ENCODE measurements around the gene NDFIP2. TPM values are rescaled to one million over a fixed set of nuclear protein-coding genes. Genes with fewer than 3 reads are reported as not detected.

The NDFIP2 gene
- total and polyA plus RNA-seq, 12 donors, result 5.2 to 62.1 (median 38.9) TPM

- Histone ChIP-seq H3K36me3 (replicated peaks in 1 of 2) (no peaks in the 10 kb centered on the region), H3K9me3 (replicated peaks in 1 of 3) (no peaks in the 10 kb centered on the region), H3K4me3 (no peak overlapping the region), H3K27ac (no peak overlapping the region), H3K27me3 (no peaks in the 10 kb centered on the region), H3K4me1 (replicated peaks in 1 of 2) (peaks cover 4 to 14% of the 10 kb centered on the region in 2 donors)
- TF ChIP-seq CTCF (IDR thresholded peaks at IDR 0.05), result no peak
- TF ChIP-seq POLR2A (IDR thresholded peaks at IDR 0.05), result no peak
- WGBS, 4 donors, result 49 to 66% (median 58%) methylated on average over 3 of the region's 3 CpGs
- intact Hi-C loops (cut with DNase I), result loop anchor here in 1 of 2 donors (10.0 kb wide), 1 partner anchor 57 kb away; no protein-coding TSS in a partner anchor
- DNase-seq, result peak in 2 of 7 donors; percentile 3 to 22
Measured at GRCh38 chr13:79477968-79478367, 3.0 kb upstream of the NDFIP2 start.

GRCh38 chr13:79479882-79480281, 1.1 kb upstream of the NDFIP2 start:
- Histone ChIP-seq H3K27me3 (no peaks in the 10 kb centered on the region), H3K27ac (no peak overlapping the region), H3K4me1 (replicated peaks in 1 of 2) (peaks cover 5 to 23% of the 10 kb centered on the region in 2 donors), H3K36me3 (replicated peaks in 1 of 2) (no peaks in the 10 kb centered on the region), H3K4me3 (no peak overlapping the region), H3K9me3 (replicated peaks in 1 of 3) (no peaks in the 10 kb centered on the region)
- 67 to 84% (median 76%) methylated on average over 5 of the region's 5 CpGs for WGBS, 4 donors
- intact Hi-C loops (cut with DNase I), result loop anchor here in 1 of 2 donors (10.0 kb wide), 2 partner anchors 55 kb away; no protein-coding TSS in a partner anchor
- TF ChIP-seq CTCF (IDR thresholded peaks at IDR 0.05), result no peak
- no peak for TF ChIP-seq POLR2A (IDR thresholded peaks at IDR 0.05)
- no peak for DNase-seq

GRCh38 chr13:79481685-79482052, 714 bp downstream of the NDFIP2 start:
- no peak for DNase-seq
- Histone ChIP-seq H3K27ac (peak overlapping the region in 4 of 5 donors; percentile 42 to 85 (median 80)), H3K9me3 (replicated peaks in 1 of 3) (no peaks in the 10 kb centered on the region), H3K4me3 (peak overlapping the region; percentile 44 to 90 (median 72)), H3K36me3 (replicated peaks in 1 of 2) (no peaks in the 10 kb centered on the region), H3K4me1 (replicated peaks in 1 of 2) (peaks cover 5 to 26% of the 10 kb centered on the region in 2 donors), H3K27me3 (no peaks in the 10 kb centered on the region)
- intact Hi-C loops (cut with DNase I), result loop anchor here in 1 of 2 donors (10.0 kb wide), 1 partner anchor 57 kb away; no protein-coding TSS in a partner anchor
- TF ChIP-seq POLR2A (IDR thresholded peaks at IDR 0.05), result no peak
- no peak for TF ChIP-seq CTCF (IDR thresholded peaks at IDR 0.05)
- 1 to 3% (median 1%) methylated on average over 12 of the region's 12 CpGs for WGBS, 4 donors

GRCh38 chr13:79482281-79482970, 1.5 kb downstream of the NDFIP2 start:
- 72 to 75% (median 73%) methylated on average over 3 of the region's 3 CpGs for WGBS, 4 donors
- H3K4me3 ChIP-seq, result peak overlapping the region in 1 of 4 donors; percentile 20
- no peaks in the 10 kb centered on the region for H3K27me3 ChIP-seq
- intact Hi-C loops (cut with DNase I), result loop anchor here in 1 of 2 donors (10.0 kb wide), 1 partner anchor 58 kb away; no protein-coding TSS in a partner anchor
- H3K36me3 ChIP-seq (replicated peaks in 1 of 2), result no peaks in the 10 kb centered on the region
- H3K9me3 ChIP-seq (replicated peaks in 1 of 3), result no peaks in the 10 kb centered on the region
- H3K27ac ChIP-seq, result no peak overlapping the region
- no peak for DNase-seq
- TF ChIP-seq CTCF (IDR thresholded peaks at IDR 0.05) (no peak), POLR2A (IDR thresholded peaks at IDR 0.05) (no peak)
- H3K4me1 ChIP-seq (replicated peaks in 1 of 2), result peaks cover 5 to 26% of the 10 kb centered on the region in 2 donors
